Right lobe of liver (tissue), 6 donors: ENCODE results near the gene CACNA2D2. TPM values are rescaled to one million over a fixed set of nuclear protein-coding genes. Genes with fewer than 3 reads are reported as not detected.

Experiments used
- ATAC-seq, 4 donors: fragments of 200-7000 bp; cut with Tn5 transposase; one replicate each; pipeline ENCODE4 v1.9.1; 2020; ENCODE audit warnings: mild to moderate bottlenecking in 4 of 4, moderate library complexity in 4 of 4
- DNase-seq, 3 donors: peaks; one replicate each; pipeline ENCODE4 v3.0.0-alpha.2; 2020
- H3K27ac ChIP-seq, 3 donors: fragments of 200-600 bp; one replicate each; pipeline ENCODE4 v1.8.0; 2022
- H3K27me3 ChIP-seq, 2 donors: fragments of 200-600 bp; one replicate each; pipeline ENCODE4 v1.8.0; 2022
- H3K36me3 ChIP-seq, 4 donors: fragments of 200-600 bp; sonication (generic) in 1 of 4; one replicate each; pipeline versions ENCODE4 v1.5.1 to v1.8.0; 2017 to 2022; ENCODE audit warnings: control low read depth in 1 of 4
- H3K4me1 ChIP-seq, 4 donors: fragments of 200-600 bp; sonication (generic) in 1 of 4; one replicate each; pipeline versions ENCODE4 v1.5.1 to v1.8.0; 2017 to 2022; ENCODE audit warnings: control low read depth in 1 of 4
- H3K4me3 ChIP-seq, 3 donors: fragments of 200-600 bp; one replicate each; pipeline ENCODE4 v1.8.0; 2022
- H3K9me3 ChIP-seq, 4 donors: fragments of 200-600 bp; sonication (generic) in 1 of 4; one replicate each; pipeline versions ENCODE4 v1.5.1 to v1.8.0; 2017 to 2022; ENCODE audit warnings: control low read depth in 1 of 4
- POLR2A ChIP-seq: fragments of 450-650 bp; IDR thresholded peaks from one replicate; pipeline ENCODE4 v1.6.1; 2017; ENCODE audit warnings: antibody characterized with exemption, mild to moderate bottlenecking
- WGBS: methylation state at CpG from one replicate; pipeline ENCODE4 v1.1.6; 2018; ENCODE audit warnings: low coverage, low lambda C conversion rate; ENCODE audit not compliant: insufficient coverage; ENCODE audit errors: missing lambda C conversion rate; 5-methylcytosine and 5-hydroxymethylcytosine counted together
- intact Hi-C, 2 donors: fragments of 100-400 bp; cut with DNase I; formaldehyde crosslinking; loops; one replicate each; pipeline versions ENCODE4 v1.11.2 to v1.14.1; 2022
- total RNA-seq, 6 experiments: library from RNA; depleted of rRNA in 2 of 6; stranded (reverse); fragments of >200 nt in 2 of 6; fragmentation: NEBNext Ultra II Directional in 3 of 6; extraction: Animal tissue kit (Norgen Biotek cat#: 25700) in 3 of 6; gene quantifications; one replicate each; pipeline versions ENCODE4 v1.1.0 to v1.2.4, GENCODE V29; 2016 to 2023
- TF ChIP-seq, protein P1 (sequence below), 4 donors: fragments of 200-600 bp in 3 of 4; fragments of 450-650 bp in 1 of 4; IDR thresholded peaks; one replicate each; pipeline versions ENCODE4 v1.5.1 to v1.8.0; 2016 to 2022; ENCODE audit warnings: antibody characterized with exemption in 4 of 4, mild to moderate bottlenecking in 2 of 4
- donor health status: DM: no; HTN: yes; CAD: no.
- donor health status: DM: no; HTN: no; CAD: no.
- donor health status: DM: no; HTN: no; CAD: no.
- donor health status: DM: no; HTN: yes; CAD: no.
- donor health status: DM: no; HTN: yes; CAD: no.

CACNA2D2 gene
- total RNA-seq, 6 experiments from 2014 or later: 0.06 to 0.39 (median 0.26) TPM; not detected in 1

DNA sequence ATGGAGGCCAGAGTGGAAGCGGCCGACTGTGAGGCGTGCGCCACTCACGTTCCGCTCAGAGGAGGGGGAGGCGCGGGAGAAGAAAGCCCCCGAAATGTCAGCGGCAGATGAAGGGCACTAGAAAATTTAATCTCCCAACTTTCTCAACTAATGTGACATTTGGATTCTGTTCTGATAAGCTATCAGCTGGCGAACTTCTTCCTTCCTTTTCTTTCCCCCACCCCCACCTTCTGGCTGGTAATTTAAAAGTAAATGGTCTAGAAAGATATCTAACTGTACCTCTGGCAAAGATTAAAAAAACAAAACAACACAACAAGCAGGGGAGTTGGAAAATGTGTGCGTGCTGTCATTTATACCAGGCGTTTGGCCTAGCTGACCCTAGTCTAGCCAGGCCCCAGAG, 117.7 kb downstream of the CACNA2D2 start:
- no peaks in the 10 kb centered on the region for H3K36me3 ChIP-seq
- WGBS: 70% methylated on average over 5 of the region's 13 CpGs
- no peak overlapping the region for H3K4me3 ChIP-seq
- H3K9me3 ChIP-seq: no peaks in the 10 kb centered on the region
- H3K4me1 ChIP-seq: no peaks in the 10 kb centered on the region
- H3K27ac ChIP-seq: no peak overlapping the region
- intact Hi-C loops: no loop called here
- no peak for DNase-seq
- TF ChIP-seq, protein P1, sequence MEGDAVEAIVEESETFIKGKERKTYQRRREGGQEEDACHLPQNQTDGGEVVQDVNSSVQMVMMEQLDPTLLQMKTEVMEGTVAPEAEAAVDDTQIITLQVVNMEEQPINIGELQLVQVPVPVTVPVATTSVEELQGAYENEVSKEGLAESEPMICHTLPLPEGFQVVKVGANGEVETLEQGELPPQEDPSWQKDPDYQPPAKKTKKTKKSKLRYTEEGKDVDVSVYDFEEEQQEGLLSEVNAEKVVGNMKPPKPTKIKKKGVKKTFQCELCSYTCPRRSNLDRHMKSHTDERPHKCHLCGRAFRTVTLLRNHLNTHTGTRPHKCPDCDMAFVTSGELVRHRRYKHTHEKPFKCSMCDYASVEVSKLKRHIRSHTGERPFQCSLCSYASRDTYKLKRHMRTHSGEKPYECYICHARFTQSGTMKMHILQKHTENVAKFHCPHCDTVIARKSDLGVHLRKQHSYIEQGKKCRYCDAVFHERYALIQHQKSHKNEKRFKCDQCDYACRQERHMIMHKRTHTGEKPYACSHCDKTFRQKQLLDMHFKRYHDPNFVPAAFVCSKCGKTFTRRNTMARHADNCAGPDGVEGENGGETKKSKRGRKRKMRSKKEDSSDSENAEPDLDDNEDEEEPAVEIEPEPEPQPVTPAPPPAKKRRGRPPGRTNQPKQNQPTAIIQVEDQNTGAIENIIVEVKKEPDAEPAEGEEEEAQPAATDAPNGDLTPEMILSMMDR (IDR thresholded peaks at IDR 0.05): no peak
- TF ChIP-seq POLR2A: no peak
- H3K27me3 ChIP-seq: no peaks in the 10 kb centered on the region
- no peak for ATAC-seq

DNA sequence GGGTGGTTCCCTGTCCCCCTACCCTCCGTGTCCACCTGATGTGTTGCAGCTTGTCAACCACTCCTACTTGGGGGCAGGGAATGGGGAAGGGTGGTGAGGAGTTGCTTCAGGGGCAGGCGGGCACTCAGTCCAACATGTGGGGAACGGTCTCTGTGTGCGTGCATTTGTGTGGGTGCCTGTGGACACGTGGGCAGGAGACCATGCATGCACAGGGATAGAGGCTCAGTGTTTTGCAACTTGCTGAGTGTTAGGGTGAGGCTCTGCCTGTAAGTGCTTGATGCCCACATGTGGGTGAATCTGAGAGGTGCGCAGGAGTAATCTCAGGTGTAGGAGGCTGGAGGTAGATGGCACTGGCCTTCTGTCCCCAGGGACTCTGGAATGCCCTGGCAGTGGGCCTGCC, 119.7 kb downstream of the CACNA2D2 start:
- ATAC-seq (no peak), DNase-seq (no peak)
- 40% methylated on average over 1 of the region's 6 CpGs for WGBS
- Histone ChIP-seq H3K36me3 (no peaks in the 10 kb centered on the region), H3K27me3 (no peaks in the 10 kb centered on the region), H3K4me3 (no peak overlapping the region), H3K4me1 (no peaks in the 10 kb centered on the region), H3K9me3 (no peaks in the 10 kb centered on the region), H3K27ac (no peak overlapping the region)
- intact Hi-C loops: no loop called here
- no peak for TF ChIP-seq POLR2A
- TF ChIP-seq, protein P1 (IDR thresholded peaks at IDR 0.05): no peak

DNA sequence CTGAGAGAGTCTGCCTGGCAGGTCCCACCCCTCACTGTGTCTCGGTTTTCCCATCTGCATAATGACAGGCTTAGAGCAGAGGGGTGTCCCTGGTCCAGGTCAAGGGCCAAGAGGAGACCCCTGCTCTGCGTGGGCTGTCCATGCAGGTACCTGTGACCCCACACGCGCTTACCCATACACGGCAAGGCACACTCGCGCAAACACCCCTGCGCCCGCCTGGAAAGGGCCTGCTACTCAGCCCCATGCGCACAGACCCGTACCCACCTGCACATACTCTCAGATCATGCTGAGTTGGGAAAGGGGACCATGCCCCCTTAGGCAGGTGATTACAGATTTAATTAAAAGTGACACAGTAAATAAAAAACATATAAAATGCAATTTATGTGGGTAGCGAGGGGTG, 120.7 kb downstream of the CACNA2D2 start:
- no peak overlapping the region for H3K4me3 ChIP-seq
- intact Hi-C loops: no loop called here
- ATAC-seq (no peak), DNase-seq (no peak)
- no peaks in the 10 kb centered on the region for H3K27me3 ChIP-seq
- TF ChIP-seq, protein P1 (IDR thresholded peaks at IDR 0.05): no peak
- TF ChIP-seq POLR2A: no peak
- H3K36me3 ChIP-seq: no peaks in the 10 kb centered on the region
- 95% methylated on average over 11 of the region's 12 CpGs for WGBS
- no peak overlapping the region for H3K27ac ChIP-seq
- H3K9me3 ChIP-seq: no peaks in the 10 kb centered on the region
- H3K4me1 ChIP-seq: no peaks in the 10 kb centered on the region

DNA sequence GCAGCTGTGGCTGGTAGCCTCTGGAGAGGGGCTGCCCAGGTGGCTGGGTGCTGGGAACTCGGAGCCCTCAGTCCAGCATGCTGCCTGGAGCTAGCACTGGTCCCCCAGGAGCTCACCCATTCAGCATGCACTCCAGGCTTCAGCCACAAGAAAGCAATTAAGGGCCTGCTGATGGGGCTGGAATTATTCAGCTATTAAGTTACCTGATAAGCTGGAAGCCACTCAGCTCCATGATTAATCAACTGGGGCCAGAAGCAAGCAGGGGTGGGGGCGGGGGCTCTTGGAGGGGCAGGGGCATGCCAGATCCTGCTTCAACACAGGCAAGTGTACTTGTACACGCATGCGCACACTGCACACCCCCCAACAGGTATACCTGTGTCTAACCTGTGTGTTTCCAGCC, 122.1 kb downstream of the CACNA2D2 start:
- DNase-seq (no peak), ATAC-seq (no peak)
- Histone ChIP-seq H3K27me3 (no peaks in the 10 kb centered on the region), H3K4me1 (no peaks in the 10 kb centered on the region), H3K36me3 (no peaks in the 10 kb centered on the region), H3K4me3 (no peak overlapping the region), H3K9me3 (no peaks in the 10 kb centered on the region), H3K27ac (no peak overlapping the region)
- intact Hi-C loops: no loop called here
- no peak for TF ChIP-seq POLR2A
- TF ChIP-seq, protein P1 (IDR thresholded peaks at IDR 0.05): no peak
- WGBS: no CpG with 5 or more reads among the region's 4 CpGs

DNA sequence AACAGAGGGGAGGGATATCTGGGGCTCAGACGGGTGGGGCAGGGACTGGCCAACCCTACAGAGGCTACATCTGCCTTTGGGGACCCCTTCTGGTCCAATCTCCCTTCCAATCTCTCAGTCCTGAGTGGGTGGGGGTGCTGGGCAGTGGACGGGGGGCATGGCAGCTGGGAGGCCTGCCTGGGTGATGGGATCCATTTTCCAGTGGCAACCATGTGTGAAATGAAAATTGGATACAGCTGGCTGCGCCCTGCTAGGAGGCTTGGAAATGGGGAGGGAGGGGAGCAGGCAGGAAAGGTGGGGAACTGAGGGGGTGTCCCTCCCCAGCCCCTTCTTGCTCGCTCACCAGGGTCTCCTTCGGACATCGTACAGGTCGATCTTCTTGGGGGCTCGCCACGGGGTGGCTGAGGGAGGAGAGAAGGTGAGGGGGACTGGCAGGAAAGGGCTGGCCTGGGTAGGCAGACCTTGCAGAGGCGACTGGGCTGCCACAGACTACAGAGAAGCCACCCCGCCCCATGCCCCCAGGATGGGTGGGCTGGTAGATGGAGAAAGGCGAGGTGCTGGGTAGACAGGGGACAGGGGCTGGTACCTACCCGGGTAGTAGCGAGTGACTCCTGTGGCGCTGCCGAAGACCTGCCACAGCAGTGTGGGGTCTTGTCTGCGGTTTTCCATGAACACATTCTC, 122.9 kb downstream of the CACNA2D2 start:
- Histone ChIP-seq H3K4me1 (no peaks in the 10 kb centered on the region), H3K36me3 (no peaks in the 10 kb centered on the region), H3K9me3 (no peaks in the 10 kb centered on the region), H3K4me3 (no peak overlapping the region), H3K27ac (no peak overlapping the region), H3K27me3 (no peaks in the 10 kb centered on the region)
- WGBS: 80% methylated on average over 14 of the region's 17 CpGs
- intact Hi-C loops: no loop called here
- no peak for ATAC-seq
- no peak for TF ChIP-seq POLR2A
- TF ChIP-seq, protein P1 (IDR thresholded peaks at IDR 0.05): no peak
- DNase-seq: no peak
